HG03060 (cell line): Measurements from ENCODE around the gene GAK.

Experiments used
- ATAC-seq: cut with Tn5 transposase; IDR thresholded peaks from one replicate; pipeline ENCODE4 v1.9.1; 2021; ENCODE audit warnings: low read depth, moderate number of reproducible peaks; ENCODE audit not compliant: unreplicated experiment

The GAK gene

DNA sequence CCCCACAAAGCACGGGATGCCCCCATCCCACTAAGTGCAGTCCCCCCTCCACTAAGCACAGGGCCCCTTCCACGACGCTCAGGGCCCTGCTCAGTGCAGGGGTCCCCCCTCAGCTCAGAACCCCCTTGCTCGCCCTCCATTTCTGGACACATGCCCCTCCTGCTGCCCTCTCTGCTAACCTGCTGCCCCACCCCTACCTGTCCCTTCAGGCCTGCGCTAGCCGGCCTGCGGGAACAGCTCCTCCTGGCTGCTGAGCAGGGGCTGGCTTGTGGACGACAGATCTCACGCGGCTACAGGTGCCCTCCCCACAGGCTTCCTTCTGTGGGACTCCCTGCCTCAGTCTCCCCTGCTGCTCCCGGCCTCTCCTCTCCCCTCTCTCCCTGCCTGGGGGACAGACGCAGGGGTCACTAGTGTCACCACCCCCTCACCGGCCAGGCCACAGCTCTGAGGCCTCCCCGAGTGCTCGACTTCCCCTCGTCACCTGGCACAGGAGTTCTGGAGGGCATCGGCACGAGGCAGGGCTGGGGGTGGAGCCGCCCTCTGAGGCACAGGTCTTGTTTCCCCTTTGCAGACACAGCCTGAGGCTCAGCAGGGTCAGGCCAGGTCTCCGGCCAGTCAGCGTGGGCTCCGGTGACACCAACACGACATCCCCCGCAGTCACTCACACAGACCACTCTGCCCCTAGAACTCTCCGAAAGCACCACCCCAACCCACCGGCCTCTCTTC, 21.6 kb downstream of the GAK start:
- no peak for ATAC-seq

DNA sequence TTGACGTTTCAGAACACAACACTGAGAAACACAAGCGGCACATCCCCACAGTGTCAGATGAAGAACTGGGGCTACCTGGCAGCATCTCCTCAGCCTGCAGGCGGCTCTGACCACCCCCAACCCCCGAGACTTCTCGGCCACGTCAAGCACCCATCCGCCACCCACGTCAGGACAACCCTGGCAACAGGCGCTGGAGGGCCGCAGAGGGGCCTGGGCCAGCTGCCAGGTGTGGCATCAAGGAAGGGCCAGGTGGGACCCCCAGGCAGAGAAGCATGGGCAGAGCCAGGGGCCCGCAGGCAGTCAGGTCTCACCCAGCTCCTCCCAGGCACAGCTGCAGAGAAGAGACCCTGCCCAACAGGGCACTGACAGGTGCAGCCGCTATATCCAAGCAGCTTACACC, 22.3 kb downstream of the GAK start:
- no peak for ATAC-seq

DNA sequence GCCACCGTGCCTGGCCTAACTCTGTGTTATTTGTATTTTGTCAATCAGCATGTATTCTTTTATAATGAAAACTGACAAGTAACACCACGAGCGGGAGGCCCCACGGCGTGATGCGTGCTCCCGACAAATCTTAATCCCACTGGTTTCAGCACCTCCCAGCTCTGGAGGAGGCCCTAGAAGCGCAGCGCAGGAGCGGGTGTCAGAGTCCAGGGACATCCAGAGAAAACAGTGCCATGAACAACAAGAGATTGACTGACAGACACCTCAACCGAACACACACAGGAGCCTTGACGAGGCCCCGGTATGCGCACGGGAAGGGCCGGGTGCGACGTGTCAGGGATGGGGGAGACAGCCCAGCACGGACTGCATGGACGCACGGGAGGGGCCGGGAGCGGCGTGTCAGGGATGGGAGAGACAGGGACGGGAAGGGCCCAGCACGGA, 23.0 kb downstream of the GAK start:
- ATAC-seq = no peak

DNA sequence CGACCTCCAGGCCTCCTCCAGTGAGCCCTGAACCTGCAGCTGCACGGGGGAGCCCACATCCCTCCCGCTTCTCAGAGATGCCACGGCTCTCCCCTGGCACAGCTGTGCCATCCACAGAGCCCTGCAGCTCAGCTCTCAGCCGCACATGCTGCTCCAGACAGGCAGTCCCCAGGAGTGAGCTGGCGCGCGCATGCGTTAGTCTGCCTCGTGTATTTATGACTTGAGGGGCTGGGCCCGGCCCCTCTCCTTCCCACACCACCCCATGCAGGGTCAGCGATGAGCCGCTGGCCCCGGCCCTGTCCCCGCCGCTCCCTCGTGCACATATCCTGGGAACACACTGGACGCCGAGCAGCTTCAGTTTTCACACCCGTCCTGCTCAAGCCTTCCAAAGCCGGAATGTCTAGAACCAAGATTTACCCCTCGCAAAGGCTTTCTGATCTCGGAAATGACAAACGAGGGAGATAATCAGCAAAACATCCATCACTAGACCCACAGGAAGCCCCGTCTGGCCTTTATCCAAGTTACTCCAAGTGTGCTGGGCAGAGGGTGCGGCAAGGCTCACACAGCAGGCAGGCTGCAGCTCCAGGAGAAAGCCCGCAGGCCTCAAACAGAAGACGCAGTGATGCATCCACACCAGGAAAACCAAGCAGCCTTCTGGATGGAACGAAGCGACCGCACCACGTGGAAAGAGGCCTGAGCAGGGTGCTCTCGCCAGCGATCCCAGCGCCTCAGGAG, 24.3 kb downstream of the GAK start:
- ATAC-seq = no peak

DNA sequence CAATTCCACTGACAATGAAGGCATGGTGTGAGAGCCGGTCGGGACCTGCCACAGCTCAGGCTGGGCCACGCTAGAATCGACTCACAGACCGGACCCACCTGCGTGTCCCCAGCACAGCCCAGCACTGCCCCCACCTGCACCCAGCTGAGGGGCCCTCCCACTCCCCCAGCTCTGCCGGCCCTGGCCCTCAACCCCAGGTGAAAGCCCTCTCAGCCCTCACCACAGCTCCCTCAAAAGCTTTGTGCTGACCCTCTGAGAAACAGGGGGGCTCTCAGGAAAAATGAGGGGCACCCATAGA, 25.1 kb downstream of the GAK start:
- ATAC-seq = no peak

DNA sequence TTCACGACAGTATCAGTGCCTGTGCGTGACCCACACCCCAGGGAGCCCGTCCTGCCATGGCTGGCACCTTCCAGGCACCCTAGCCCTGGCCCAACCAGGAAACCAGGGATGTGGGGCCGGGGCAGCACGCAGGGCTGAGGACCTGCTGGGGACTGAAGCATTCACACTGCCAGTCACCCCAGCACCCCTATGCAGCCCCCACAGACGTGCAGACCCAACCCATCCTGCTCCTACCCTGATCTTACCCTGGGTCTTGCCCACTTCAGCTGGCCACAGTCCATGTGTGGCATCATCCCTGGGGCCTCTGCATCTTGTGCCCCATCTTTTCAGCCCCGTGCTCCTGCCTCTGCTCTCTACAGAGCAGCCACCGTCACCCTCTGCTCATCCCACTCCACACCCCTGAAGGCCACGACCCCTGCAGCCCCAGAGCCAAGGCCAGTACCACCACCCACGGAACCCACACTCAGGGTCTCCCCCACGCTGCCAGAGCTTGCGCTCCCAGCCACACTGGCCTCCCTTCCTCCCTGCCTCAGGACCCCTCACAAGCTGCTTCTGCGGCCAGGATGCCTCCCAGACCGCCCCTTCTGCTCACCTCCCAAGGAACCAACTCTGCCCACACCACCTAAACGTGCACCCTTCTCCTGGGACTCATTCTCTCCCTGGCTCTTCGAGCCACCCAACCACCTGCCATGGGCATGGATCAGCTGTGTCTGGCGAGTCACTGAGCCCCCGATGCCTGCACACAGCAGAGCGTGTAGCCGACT, 25.6 kb downstream of the GAK start:
- no peak for ATAC-seq

DNA sequence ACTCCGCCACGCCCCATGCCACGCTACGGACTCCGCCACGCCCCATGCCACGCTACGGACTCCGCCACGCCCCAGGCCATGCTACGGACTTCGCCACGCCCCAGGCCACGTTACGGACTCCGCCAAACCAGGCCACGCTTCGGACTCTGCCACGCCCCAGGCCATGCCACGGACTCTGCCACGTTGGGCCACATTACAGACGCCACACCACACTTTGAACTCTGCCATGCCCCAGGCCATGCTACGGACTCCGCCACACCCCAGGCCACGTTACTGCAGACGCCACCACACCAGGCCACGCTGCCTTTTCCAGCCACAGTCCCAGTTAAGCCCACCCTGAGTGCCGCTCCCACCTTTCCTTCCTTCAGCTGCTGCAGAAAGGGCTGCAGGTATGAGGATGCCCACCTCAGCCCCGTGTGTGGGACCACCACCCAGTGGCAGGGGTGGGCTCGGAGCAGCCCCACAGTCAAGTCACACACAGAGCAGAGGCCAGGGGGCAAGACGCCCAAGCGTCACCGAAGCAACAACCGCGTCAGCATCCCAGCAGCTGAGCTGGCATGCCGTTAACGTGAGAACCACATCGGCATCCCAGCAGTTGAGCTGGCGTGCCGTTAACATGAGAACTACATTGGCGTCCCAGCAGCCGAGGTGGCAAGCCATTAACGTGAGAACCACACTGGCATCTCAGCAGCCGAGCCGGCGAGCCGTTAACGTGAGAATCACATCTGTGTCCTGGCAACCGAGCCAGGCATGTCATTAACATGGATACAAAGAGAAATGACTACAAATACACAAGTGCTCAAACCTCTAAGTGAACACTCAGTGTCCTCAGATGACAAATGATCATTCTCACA, 26.4 kb downstream of the GAK start:
- no peak for ATAC-seq

DNA sequence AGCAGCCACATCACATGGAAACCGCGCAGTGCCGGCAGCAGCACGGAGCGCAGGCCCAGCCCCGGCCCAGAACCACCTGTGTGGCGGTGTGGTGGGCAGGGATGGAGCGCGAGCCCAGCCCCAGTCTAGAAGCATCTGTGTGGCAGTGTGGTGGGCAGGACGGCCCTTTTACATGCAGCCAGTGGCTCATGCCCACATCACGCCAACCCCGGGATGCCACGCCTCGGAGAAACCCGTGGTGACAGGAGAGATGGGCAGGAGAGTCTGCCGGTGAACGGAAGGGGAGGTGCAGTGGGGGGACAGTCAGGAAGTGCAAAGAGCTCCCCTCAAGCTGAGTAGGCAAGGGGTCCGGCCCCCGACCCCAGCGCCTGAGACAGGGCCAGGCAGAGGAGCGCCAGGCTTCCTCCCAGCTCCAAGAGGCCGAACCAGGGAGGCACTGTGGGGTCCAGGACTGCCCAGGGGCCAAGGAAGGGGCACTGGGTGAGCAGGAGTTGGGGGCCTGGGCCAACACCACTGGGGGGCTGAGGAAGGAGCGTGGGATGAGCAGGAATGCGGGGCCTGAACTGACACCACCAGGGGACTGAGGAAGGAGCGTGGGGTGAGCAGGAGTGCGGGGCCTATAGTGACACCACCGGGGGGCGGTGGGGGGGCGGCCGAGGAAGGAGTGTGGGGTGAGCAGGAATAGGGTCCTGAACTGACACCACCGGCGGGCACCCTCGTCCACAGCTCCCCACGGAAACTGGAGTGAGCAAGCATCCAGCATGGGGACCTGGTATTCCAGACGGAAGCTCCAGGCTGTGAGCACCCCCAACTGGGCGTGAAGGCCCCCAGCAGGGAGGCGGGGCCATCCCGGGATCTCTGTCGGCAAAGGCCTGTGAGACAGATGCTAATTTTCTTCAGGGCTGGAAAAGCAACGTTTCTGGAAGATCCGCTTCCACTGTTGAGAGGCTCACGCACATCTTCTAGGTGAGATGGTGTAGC, 28.8 kb downstream of the GAK start:
- ATAC-seq = no peak

DNA sequence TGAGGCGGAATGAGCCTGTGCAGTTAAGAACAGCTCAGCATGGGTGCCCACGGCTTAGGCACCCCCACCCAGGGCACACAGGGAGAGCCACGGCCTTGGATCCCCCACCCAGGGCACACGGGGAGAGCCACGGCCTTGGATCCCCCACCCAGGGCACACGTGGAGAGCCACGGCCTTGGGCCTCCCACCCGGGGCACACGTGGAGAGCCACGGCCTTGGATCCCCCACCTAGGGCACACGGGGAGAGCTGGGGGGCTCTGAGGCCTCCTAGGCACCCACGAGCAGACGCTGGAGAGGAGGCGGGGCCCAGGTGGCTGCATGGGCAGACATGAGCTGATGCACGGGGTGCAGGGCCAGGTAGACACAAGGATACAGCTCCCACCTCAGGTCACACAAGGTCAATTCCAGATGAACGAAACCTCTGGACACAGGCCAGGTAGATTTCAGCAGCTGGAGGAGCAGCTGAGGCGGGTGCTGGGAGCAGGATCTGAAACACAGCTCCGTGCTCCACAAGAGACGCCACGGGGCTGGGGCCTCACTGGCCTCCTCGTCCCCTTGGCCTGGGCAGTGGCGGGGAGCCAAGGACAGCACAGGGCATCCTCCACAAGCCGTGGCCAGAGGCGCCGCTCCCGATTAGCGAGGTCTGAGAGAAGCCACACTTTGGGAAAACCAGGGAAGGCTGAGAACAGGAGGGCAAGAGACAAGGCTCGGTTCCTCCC, 30.8 kb downstream of the GAK start:
- ATAC-seq = no peak

DNA sequence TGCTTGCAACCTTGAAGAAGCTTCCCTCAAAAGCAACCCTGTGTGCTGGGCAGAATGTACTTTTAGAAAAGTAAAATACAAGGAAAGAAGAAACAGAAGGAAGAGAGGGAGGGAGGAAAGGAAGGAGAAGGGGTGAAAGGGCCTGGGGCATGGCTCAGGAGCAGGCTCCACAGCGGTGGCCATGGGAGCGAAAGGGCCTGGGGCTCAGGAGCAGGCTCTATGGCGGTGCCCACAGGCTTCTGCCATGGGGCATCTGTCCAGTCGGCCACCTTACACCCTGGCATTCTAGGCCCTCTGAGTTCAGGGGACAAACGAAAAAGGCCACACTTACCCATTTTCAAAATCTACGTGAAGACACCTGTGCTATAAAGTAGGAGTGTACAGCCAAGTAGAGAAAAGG, 31.4 kb downstream of the GAK start:
- ATAC-seq = no peak

DNA sequence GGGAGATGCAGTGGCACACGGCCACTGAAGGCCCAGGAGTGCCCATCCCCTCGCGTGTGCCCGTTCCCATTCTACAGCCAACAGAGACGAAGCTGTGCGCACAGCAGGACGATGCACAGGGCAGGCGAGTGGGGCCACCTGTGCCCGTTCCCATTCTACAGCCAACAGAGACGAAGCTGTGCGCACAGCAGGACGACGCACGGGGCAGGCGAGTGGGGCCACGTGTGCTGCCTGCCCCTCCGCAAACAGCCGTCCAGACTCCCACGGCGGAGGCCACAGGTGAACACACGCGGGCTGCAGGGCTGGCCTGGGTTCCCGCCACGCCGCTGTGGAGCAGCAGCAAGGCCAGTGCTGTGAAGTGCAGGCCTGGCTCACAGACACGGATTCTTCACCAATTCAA, 32.0 kb downstream of the GAK start:
- ATAC-seq = no peak

DNA sequence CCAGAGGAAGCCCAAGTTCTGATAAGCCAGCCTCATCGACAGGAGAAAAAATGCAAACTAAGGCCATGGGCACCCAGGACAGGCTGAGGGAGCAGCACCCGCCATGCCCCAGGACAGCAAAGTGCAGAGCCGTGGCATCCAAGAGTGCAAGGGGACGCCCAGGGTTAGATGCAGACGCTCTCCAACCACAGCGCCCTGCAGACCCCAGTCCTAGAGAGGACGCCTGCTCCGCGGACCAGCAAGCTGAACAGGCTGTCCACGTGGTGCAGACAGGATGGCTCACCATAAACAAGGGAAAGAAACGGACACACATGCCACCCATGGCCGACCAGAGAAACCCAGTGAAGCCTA, 32.6 kb downstream of the GAK start:
- no peak for ATAC-seq

DNA sequence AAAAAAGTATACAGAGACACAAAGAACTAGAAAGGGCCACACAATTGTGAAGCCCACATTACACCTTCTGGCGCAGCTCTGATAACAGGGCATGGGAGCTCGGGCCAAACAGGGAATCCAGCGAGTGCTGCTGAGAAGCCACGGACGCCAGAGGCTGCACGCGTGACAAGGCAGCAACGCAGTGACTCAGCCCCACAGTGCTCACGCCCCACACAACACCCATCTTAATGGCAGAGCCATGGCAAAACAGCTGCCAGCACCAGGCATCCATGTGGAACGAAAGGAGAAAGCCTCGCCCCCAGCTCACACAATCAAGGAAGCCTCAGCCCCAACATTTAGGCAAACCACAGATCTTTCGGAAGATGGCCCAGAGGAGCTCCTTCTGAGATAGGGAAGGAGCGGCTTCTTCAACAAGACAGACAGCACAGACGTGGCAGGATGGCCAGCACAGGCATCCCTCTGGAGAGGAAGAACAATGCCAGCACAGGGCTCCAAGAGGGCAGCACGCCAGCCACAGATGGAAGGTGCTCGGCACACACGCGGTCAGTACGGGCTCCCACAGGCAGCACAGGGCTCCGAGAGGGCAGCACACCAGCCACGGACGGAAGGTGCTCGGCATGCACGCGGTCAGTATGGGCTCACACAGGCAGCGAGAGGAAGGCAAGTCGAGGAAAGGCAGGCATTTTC, 33.1 kb downstream of the GAK start:
- no peak for ATAC-seq

DNA sequence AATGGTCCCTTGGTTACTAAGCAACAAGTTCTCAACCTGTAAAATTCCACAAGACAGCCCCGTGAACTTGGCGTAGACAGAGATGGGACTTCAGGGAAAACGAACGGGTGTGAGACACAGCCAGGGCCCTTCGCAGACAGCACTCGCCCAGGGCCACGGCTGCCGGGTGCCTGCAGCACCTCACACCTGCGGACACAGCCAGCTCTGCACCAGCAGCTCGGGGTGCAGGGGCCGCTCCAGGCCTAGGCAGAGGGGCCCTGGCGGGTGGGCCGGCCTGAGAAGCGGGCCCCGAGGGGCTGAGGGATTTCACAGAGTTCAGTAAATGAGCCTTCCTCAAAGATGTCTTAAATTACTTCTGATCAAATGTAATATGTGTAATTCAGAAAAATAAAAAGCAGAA, 34.0 kb downstream of the GAK start:
- ATAC-seq = no peak

DNA sequence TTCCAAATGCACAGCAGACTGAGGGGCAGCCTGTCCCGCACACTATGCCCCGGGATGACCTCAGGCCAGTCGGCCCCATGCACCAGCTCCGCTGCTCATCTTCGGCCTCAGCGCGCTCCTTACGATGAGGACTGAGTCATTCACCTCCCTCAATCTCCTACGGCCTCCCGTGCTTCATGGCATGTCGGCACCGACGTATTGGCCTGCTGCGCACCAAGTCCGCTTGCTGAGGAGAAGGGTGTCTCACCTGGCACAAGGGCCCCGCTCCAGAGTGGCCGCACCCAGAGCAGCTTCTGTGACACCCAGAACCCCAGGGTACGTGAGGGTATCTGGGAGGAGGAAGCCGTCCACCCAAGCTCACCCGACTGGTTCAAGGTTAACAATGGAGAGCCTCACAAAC, 35.5 kb downstream of the GAK start:
- no peak for ATAC-seq

DNA sequence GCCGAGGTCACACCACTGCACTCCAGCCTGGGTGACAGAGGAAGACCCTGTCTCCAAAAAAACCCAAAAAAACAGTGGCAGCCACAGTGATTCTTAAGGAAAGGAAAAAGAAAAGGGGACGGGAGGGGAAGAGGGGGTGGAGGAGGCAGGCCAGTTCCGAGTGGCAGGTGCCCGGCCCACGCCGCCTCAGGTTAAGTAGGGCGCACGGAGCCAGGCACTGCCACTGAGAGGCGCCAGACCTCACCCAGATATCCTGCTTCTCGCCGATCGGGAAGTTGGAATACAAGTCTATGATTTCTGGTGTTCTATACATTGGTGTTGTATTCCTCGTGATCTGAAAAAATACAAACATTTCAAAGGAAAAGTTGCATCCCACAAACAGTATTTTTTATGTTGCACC, 35.9 kb downstream of the GAK start:
- no peak for ATAC-seq

DNA sequence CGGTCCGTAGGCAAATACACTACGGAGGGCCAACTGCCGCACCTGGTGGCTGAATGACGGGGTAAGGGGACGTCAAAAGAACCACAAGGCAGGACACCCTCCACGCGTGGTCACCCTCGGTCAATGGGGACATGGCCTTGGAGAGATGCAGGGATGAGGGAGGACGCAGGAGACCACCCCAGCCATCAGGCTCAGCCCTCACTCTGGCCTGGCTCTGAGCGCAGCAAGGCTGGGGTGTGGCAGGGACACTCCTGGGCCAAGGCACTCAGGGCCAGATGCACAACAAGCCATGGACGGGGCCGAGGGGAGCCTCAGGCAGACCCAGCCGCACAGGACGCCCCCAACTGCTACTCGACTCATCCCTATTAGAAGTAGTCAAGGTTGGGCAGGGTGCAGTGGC, 36.5 kb downstream of the GAK start:
- no peak for ATAC-seq

DNA sequence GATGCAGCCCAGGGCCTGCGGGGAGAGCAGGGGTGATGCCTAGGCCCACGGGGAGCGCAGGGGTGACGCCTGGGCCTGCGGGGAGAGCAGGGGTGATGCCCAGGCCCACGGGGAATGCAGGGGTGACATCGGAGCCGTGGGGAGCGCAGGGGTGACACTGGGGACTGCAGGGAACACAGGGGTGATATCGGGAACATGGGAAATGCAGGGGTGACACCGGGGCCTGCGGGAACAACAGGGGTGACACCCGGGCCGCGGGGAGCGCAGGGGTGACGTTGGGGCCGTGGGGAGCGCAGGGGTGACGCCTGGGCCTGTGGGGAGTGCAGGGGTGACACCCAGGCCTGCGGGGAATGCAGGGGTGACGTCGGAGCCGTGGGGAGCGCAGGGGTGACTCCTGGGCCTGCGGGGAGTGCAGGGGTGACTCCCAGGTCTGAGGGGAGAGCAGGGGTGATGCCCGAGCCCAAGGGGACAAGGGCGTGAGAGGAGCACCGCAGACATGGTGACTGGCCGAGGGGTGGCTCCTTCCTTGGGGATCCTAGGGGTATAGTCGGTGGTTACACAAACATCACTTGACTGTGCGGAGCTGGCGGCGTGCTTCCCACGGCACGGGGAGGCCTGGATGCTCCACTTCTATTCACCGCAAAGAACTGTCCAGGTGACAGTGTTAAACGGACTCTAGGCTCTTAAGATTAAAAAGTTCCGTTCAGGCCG, 38.0 kb downstream of the GAK start:
- ATAC-seq = no peak
